Measurements from ENCODE around the gene KCNQ1.

DNA sequence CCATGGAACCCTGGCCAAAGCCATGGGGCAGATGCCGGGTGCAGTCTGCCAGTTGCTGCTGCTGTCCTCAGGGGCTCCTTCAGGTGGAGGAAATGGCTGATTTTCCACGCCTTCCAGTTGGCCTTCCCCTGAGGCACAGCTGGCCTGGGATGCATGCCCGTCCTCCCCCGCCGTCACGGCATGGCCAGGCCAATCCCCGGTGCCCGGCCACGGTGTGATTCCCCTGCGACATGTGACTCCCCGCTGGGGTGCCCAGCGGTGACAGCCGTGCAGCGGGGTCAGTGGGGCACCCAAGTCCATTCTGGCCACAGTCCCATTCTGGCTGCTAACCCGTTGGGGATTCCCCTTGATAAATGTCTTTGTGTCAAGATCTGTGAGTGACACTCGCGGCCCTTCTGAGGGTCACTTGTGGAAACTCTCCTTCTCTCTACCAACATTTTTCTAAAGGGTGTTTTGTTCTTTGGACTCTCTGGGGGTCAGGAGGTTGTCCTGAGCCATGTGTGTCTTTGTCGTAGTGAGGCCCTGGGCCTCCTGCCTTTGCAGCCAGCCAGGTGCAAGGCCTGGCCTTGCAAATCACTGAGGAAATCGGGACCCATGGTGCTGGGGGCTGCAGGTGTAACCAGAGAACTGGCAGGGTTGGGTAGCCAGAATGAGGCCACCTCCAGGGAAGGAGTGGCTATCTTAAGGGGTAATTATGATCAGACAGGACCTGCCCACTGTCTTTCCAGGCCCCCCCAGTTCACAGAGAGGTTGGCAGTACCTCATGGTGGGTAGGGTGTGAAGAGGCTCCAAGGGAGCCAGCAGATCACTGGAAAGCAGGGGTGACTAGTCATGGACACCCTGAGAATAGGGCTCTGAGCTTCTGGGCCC, 217.9 kb downstream of the KCNQ1 start:
- TF ChIP-seq, protein P1, sequence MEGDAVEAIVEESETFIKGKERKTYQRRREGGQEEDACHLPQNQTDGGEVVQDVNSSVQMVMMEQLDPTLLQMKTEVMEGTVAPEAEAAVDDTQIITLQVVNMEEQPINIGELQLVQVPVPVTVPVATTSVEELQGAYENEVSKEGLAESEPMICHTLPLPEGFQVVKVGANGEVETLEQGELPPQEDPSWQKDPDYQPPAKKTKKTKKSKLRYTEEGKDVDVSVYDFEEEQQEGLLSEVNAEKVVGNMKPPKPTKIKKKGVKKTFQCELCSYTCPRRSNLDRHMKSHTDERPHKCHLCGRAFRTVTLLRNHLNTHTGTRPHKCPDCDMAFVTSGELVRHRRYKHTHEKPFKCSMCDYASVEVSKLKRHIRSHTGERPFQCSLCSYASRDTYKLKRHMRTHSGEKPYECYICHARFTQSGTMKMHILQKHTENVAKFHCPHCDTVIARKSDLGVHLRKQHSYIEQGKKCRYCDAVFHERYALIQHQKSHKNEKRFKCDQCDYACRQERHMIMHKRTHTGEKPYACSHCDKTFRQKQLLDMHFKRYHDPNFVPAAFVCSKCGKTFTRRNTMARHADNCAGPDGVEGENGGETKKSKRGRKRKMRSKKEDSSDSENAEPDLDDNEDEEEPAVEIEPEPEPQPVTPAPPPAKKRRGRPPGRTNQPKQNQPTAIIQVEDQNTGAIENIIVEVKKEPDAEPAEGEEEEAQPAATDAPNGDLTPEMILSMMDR (conservative IDR thresholded peaks at IDR 0.05 in 1 of 2, IDR thresholded peaks at IDR 0.05 in 1 of 2; ENCODE audit: low read depth in 1 of 2, low read length in 2 of 2) = no peak
- no peak for TF ChIP-seq EZH2 (IDR thresholded peaks at IDR 0.05; ENCODE audit: low read length, missing control alignments)

Measured in fibroblast of lung (primary cell).